RPMI7951 (cell line): ENCODE results near the gene UNCX. TPM values are rescaled to one million over a fixed set of nuclear protein-coding genes. Genes with fewer than 3 reads are reported as not detected.
"Not testable (repeated sequence)": the region's sequence is repeated elsewhere in the genome, so short reads cannot be mapped to it uniquely, and the experiment has no call there.

Experiments used
- DNase-seq: peaks from one replicate; pipeline ENCODE4 v3.0.0-alpha.2; 2012; ENCODE audit warnings: low read depth
- total RNA-seq: library from RNA; depleted of rRNA; stranded (reverse); fragments of >200 nt; shearing (Covaris generic); gene quantifications from 2 replicates; pipeline ENCODE4 v1.2.3, GENCODE V29; 2014; rRNA removed

Gene UNCX
- not detected in 2 replicates for total RNA-seq

- DNase-seq = no peak
Observed at GRCh38 chr7:1232623-1233332, at the start of gene UNCX. Gene UNCX (plus strand): TSS chr7:1232872. CDS start chr7:1233018, 146 bp downstream.

- no peak for DNase-seq
Observed at GRCh38 chr7:1187127-1187526, 45.5 kb upstream of the UNCX start.

GRCh38 chr7:1188720-1189294 is 43.9 kb upstream of the UNCX start:
- no peak for DNase-seq

- DNase-seq = no peak
Observed at GRCh38 chr7:1189986-1190772, 42.5 kb upstream of the UNCX start.

- peak; percentile 73 for DNase-seq
Observed at GRCh38 chr7:1192171-1192676, 40.4 kb upstream of the UNCX start.

GRCh38 chr7:1193593-1194424 is 38.9 kb upstream of the UNCX start:
- peak; percentile 61 for DNase-seq

GRCh38 chr7:1196441-1196840 is 36.2 kb upstream of the UNCX start:
- DNase-seq = not testable (repeated sequence)

- no peak for DNase-seq
Observed at GRCh38 chr7:1196950-1197349, 35.7 kb upstream of the UNCX start.

- DNase-seq = peak; percentile 59
Observed at GRCh38 chr7:1197997-1198625, 34.6 kb upstream of the UNCX start.

GRCh38 chr7:1200045-1200444 is 32.6 kb upstream of the UNCX start:
- DNase-seq = no peak

GRCh38 chr7:1201916-1202315 is 30.8 kb upstream of the UNCX start:
- no peak for DNase-seq

- DNase-seq = not testable (repeated sequence)
Observed at GRCh38 chr7:1202914-1203313, 29.8 kb upstream of the UNCX start.

GRCh38 chr7:1204460-1205140 is 28.1 kb upstream of the UNCX start:
- DNase-seq = no peak

GRCh38 chr7:1205742-1206141 is 26.9 kb upstream of the UNCX start:
- DNase-seq = not testable (repeated sequence)

GRCh38 chr7:1209097-1209496 is 23.6 kb upstream of the UNCX start:
- DNase-seq = no peak

GRCh38 chr7:1210321-1210978 is 22.2 kb upstream of the UNCX start:
- DNase-seq = peak; percentile 36

GRCh38 chr7:1210979-1211608 is 21.6 kb upstream of the UNCX start:
- DNase-seq = peak; percentile 51

GRCh38 chr7:1211611-1212010 is 21.1 kb upstream of the UNCX start:
- DNase-seq = no peak

- not testable (repeated sequence) for DNase-seq
Observed at GRCh38 chr7:1212025-1212424, 20.6 kb upstream of the UNCX start.
